Fibroblast of lung (primary cell): ENCODE measurements around the gene SENP1. TPM values are rescaled to one million over a fixed set of nuclear protein-coding genes. Genes with fewer than 3 reads are reported as not detected.
A peak's percentile ranks its signal among the peaks of the same experiment; 100 is the strongest.

ENCODE experiments used
- DNase-seq, 2 donors: peaks; one replicate each; pipeline versions ENCODE4 v3.0.0 to v3.0.0-alpha.2; 2010; ENCODE audit warnings: low read depth in 2 of 2
- H2AFZ ChIP-seq: 2 replicates; pipeline ENCODE4 v1.5.1; 2012; ENCODE audit warnings: low read length, control low read depth, inconsistent platforms
- H3K27ac ChIP-seq: 2 replicates; pipeline ENCODE4 v1.5.1; 2011; ENCODE audit warnings: low read length, control low read depth; ENCODE audit not compliant: insufficient read depth
- H3K27me3 ChIP-seq: 2 replicates; pipeline ENCODE4 v1.5.1; 2011; ENCODE audit warnings: mild to moderate bottlenecking, low read length; ENCODE audit not compliant: control insufficient read depth, insufficient read depth
- H3K36me3 ChIP-seq: 2 replicates; pipeline ENCODE4 v1.5.1; 2011; ENCODE audit warnings: low read length; ENCODE audit not compliant: control insufficient read depth, insufficient read depth
- H3K4me1 ChIP-seq: 2 replicates; pipeline ENCODE4 v1.5.1; 2011; ENCODE audit warnings: low read length; ENCODE audit not compliant: control insufficient read depth, insufficient read depth; ENCODE audit errors: extremely low read depth
- H3K4me2 ChIP-seq: 2 replicates; pipeline ENCODE4 v1.5.1; 2011; ENCODE audit warnings: low read length, control low read depth; ENCODE audit not compliant: insufficient read depth; ENCODE audit errors: extremely low read depth
- H3K4me3 ChIP-seq, 4 experiments: fragments of 200-600 bp in 1 of 4; sonication (generic) in 1 of 4; replicated peaks in 1 of 4; 2 replicates each; pipeline ENCODE4 v1.5.1; 2011 to 2016; ENCODE audit warnings: low read length in 4 of 4, low read depth in 3 of 4, mild to moderate bottlenecking in 3 of 4, control low read depth in 2 of 4, inconsistent platforms in 1 of 4, mixed read lengths in 1 of 4; ENCODE audit not compliant: insufficient read depth in 1 of 4; ENCODE audit errors: control extremely low read depth in 1 of 4
- H3K79me2 ChIP-seq: 2 replicates; pipeline ENCODE4 v1.5.1; 2012; ENCODE audit warnings: mild to moderate bottlenecking, low read length, inconsistent platforms; ENCODE audit not compliant: control insufficient read depth, insufficient read depth
- H3K9ac ChIP-seq: 2 replicates; pipeline ENCODE4 v1.5.1; 2011; ENCODE audit warnings: mild to moderate bottlenecking, low read length, control low read depth; ENCODE audit not compliant: insufficient read depth
- H3K9me3 ChIP-seq: 2 replicates; pipeline ENCODE4 v1.5.1; 2012; ENCODE audit warnings: low read depth, low read length; ENCODE audit not compliant: control insufficient read depth, insufficient read depth
- H4K20me1 ChIP-seq: 2 replicates; pipeline ENCODE4 v1.5.1; 2011; ENCODE audit warnings: low read length; ENCODE audit not compliant: control insufficient read depth, insufficient read depth; ENCODE audit errors: extremely low read depth
- CTCF ChIP-seq, 2 donors: IDR thresholded peaks in 1 of 2; conservative IDR thresholded peaks in 1 of 2; 1 replicate in 1 of 2; 2 replicates in 1 of 2; pipeline ENCODE4 v1.5.1; 2011 to 2012; ENCODE audit warnings: low read length in 2 of 2, control low read depth in 1 of 2, inconsistent platforms in 1 of 2, low read depth in 1 of 2, mild to moderate bottlenecking in 1 of 2
- EZH2 ChIP-seq: IDR thresholded peaks from 2 replicates; pipeline ENCODE4 v1.5.1; 2012; ENCODE audit warnings: low read length, control low read depth, mild to moderate bottlenecking; ENCODE audit errors: missing control alignments
- polyA minus RNA-seq: library from RNA; depleted of rRNA, polyadenylated mRNA; stranded (reverse); fragments of >200 nt; gene quantifications from 2 replicates; pipeline ENCODE4 v1.2.3, GENCODE V29; 2011; ENCODE audit warnings: low replicate concordance
- polyA plus RNA-seq, 2 donors: library from polyadenylated mRNA; depleted of rRNA in 1 of 2; stranded (reverse) in 1 of 2; unstranded in 1 of 2; fragments of >200 nt; gene quantifications; 2 replicates each; pipeline ENCODE4 v1.2.1, GENCODE V29; 2011 to 2012; ENCODE audit warnings: missing spikeins in 1 of 2
- total RNA-seq: library from RNA; depleted of rRNA; stranded (reverse); fragments of >200 nt; gene quantifications from 2 replicates; pipeline ENCODE4 v1.2.1, GENCODE V29; 2014

Gene SENP1
- total RNA-seq (12.8 and 14.7 TPM in 2 replicates), polyA plus RNA-seq (17.9 and 19.1 TPM in 2 replicates), polyA minus RNA-seq (11.4 and 15.2 TPM in 2 replicates)
- 7.9 and 9.5 TPM in 2 replicates for polyA plus RNA-seq (2012)

- peak within 1 kb of the TSS; percentile 61 to 81 (median 70) for H3K4me3 ChIP-seq
- peak within 1 kb of the TSS; percentile 99 for H2AFZ ChIP-seq
- peak within 1 kb of the TSS; percentile 95 for H3K9ac ChIP-seq
- peak within 1 kb of the TSS; percentile 99 for H3K27ac ChIP-seq
- peaks cover 4% of the 10 kb centered on the region for H3K4me1 ChIP-seq
- peak; percentile 87 to 91 for DNase-seq
- H3K9me3 ChIP-seq: no peaks in the 10 kb centered on the region
- TF ChIP-seq EZH2 (no peak), CTCF (conservative IDR thresholded peaks at IDR 0.05 in 1 of 2, IDR thresholded peaks at IDR 0.05 in 1 of 2; ENCODE audit: low read depth in 1 of 2, low read length in 2 of 2) (peak; percentile 14 to 19)
- H3K4me2 ChIP-seq: peak within 1 kb of the TSS; percentile 92
- H4K20me1 ChIP-seq: no peaks in the 10 kb centered on the region
- H3K79me2 ChIP-seq: peaks cover 38% of the 10 kb centered on the region
- no peaks in the 10 kb centered on the region for H3K27me3 ChIP-seq
- no peaks in the 10 kb centered on the region for H3K36me3 ChIP-seq
These were observed at the start of gene SENP1 for GRCh38 chr12:48105867-48106680. SENP1 (minus strand) TSS chr12:48106079; CDS start chr12:48101472, 4,607 bp downstream.

- Histone ChIP-seq H3K9me3 (no peaks in the 10 kb centered on the region), H3K4me2 (no peak overlapping the region), H3K9ac (no peak overlapping the region), H3K36me3 (peaks cover 12% of the 10 kb centered on the region), H2AFZ (no peak overlapping the region), H3K79me2 (peaks cover 2% of the 10 kb centered on the region), H3K4me1 (no peaks in the 10 kb centered on the region), H3K4me3 (no peak overlapping the region), H3K27me3 (no peaks in the 10 kb centered on the region), H4K20me1 (no peaks in the 10 kb centered on the region), H3K27ac (no peak overlapping the region)
- no peak for DNase-seq
- no peak for TF ChIP-seq CTCF (conservative IDR thresholded peaks at IDR 0.05 in 1 of 2, IDR thresholded peaks at IDR 0.05 in 1 of 2; ENCODE audit: low read depth in 1 of 2, low read length in 2 of 2)
- no peak for TF ChIP-seq EZH2
These were observed 45.4 kb upstream of the SENP1 start for GRCh38 chr12:48151103-48151771.

- H3K9ac ChIP-seq: no peak overlapping the region
- no peak overlapping the region for H3K4me2 ChIP-seq
- H3K4me3 ChIP-seq: no peak overlapping the region
- H3K9me3 ChIP-seq: no peaks in the 10 kb centered on the region
- no peaks in the 10 kb centered on the region for H3K27me3 ChIP-seq
- no peak for DNase-seq
- peaks cover 22% of the 10 kb centered on the region for H3K36me3 ChIP-seq
- TF ChIP-seq CTCF (conservative IDR thresholded peaks at IDR 0.05 in 1 of 2, IDR thresholded peaks at IDR 0.05 in 1 of 2; ENCODE audit: low read depth in 1 of 2, low read length in 2 of 2): no peak
- no peak for TF ChIP-seq EZH2
- no peaks in the 10 kb centered on the region for H3K4me1 ChIP-seq
- no peak overlapping the region for H2AFZ ChIP-seq
- no peaks in the 10 kb centered on the region for H4K20me1 ChIP-seq
- no peak overlapping the region for H3K27ac ChIP-seq
- H3K79me2 ChIP-seq: no peaks in the 10 kb centered on the region
These were observed 40.1 kb upstream of the SENP1 start for GRCh38 chr12:48145981-48146380.
